Natural killer cell (primary cell): Measurements from ENCODE around the gene MAFG. TPM values are rescaled to one million over a fixed set of nuclear protein-coding genes. Genes with fewer than 3 reads are reported as not detected.
A peak's percentile ranks its signal among the peaks of the same experiment; 100 is the strongest.

Source experiments
- ATAC-seq, 3 donors: fragments of 150-1000 bp in 2 of 3; fragments of 200-7000 bp in 1 of 3; cut with Tn5 transposase; 1 replicate in 1 of 3; 2 replicates in 2 of 3; pipeline ENCODE4 v1.10.0; 2021; ENCODE audit warnings: mild to moderate bottlenecking in 2 of 3, moderate library complexity in 2 of 3
- DNase-seq, 2 donors: peaks; one replicate each; pipeline versions ENCODE4 v3.0.0 to v3.0.0-alpha.2; 2013 to 2021; ENCODE audit warnings: mixed read lengths in 1 of 2
- H3K27ac ChIP-seq: one replicate; pipeline ENCODE4 v1.5.1; 2013; ENCODE audit warnings: mild to moderate bottlenecking, low read length
- H3K27me3 ChIP-seq: one replicate; pipeline ENCODE4 v1.6.1; 2013; ENCODE audit warnings: low read length; ENCODE audit not compliant: control insufficient read depth, insufficient read depth
- H3K36me3 ChIP-seq: one replicate; pipeline ENCODE4 v1.6.1; 2013; ENCODE audit warnings: low read length; ENCODE audit not compliant: control insufficient read depth, insufficient read depth
- H3K4me1 ChIP-seq: one replicate; pipeline ENCODE4 v1.6.1; 2013; ENCODE audit warnings: low read length; ENCODE audit not compliant: control insufficient read depth, insufficient read depth
- H3K4me3 ChIP-seq: one replicate; pipeline ENCODE4 v1.5.1; 2013; ENCODE audit warnings: low read length
- H3K9me3 ChIP-seq: one replicate; pipeline ENCODE4 v1.6.1; 2013; ENCODE audit warnings: low read length; ENCODE audit not compliant: control insufficient read depth, insufficient read depth
- H3K27ac Mint-ChIP-seq, 2 donors: one replicate each; pipeline ENCODE4 v1.8.0; 2022; ENCODE audit warnings: mild to moderate bottlenecking in 2 of 2, mixed read lengths in 2 of 2, moderate library complexity in 1 of 2
- H3K27me3 Mint-ChIP-seq, 2 donors: one replicate each; pipeline ENCODE4 v1.8.0; 2022; ENCODE audit warnings: low read depth in 2 of 2, mixed read lengths in 2 of 2
- H3K36me3 Mint-ChIP-seq: one replicate; pipeline ENCODE4 v1.8.0; 2022; ENCODE audit warnings: mixed read lengths
- H3K4me1 Mint-ChIP-seq, 2 donors: one replicate each; pipeline ENCODE4 v1.8.0; 2022; ENCODE audit warnings: mixed read lengths in 2 of 2
- H3K4me3 Mint-ChIP-seq: one replicate; pipeline ENCODE4 v1.8.0; 2022; ENCODE audit warnings: mild to moderate bottlenecking, moderate library complexity, mixed read lengths
- H3K9me3 Mint-ChIP-seq, 2 donors: one replicate each; pipeline ENCODE4 v1.8.0; 2022; ENCODE audit warnings: mixed read lengths in 2 of 2
- WGBS: methylation state at CpG from one replicate; pipeline ENCODE4 v1.1.7; 2013; ENCODE audit warnings: missing lambda C conversion rate; ENCODE audit not compliant: insufficient coverage; 5-methylcytosine and 5-hydroxymethylcytosine counted together
- intact Hi-C: fragments of 100-400 bp; cut with micrococcal nuclease; formaldehyde crosslinking; loops from one replicate; pipeline ENCODE4 v1.14.2; 2022
- total RNA-seq, 4 donors: library from RNA; stranded (reverse); fragments of 120-200 nt in 1 of 4; gene quantifications; one replicate each; pipeline versions ENCODE4 v1.2.3 to v1.2.4, GENCODE V29; 2013 to 2022
- TF ChIP-seq, protein P1 (sequence below): fragments of 200-600 bp; IDR thresholded peaks from one replicate; pipeline ENCODE4 v1.8.0; 2022; ENCODE audit warnings: antibody characterized with exemption

The MAFG gene
- total RNA-seq, 3 donors from 2014 or later (not counting 1 experiment from before 2014, with no cell fraction given) = 11.9 to 14.6 (median 13.2) TPM

DNA sequence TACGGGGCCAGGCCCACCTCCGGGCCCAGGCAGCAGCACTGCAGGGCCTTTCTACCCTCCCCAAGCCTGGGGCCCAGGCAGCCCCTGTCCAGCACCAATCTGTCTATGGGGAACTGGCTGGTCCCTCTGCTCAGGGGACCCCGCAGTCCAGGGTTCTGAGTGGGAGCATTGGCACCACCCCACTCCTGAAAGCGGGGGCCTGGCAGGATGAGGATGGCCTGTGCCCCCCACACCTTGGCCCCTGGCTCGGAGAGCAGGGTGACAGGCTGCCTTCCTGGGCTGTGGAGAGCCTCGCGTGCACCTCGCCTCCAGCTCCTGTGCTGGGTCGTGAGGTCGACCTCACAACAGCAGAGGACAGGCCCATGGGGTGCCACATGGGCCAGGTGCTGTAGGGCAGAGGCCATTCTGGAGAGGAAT, 24.1 kb downstream of the MAFG start:
- DNase-seq (no peak), ATAC-seq (no peak)
- TF ChIP-seq, protein P1, sequence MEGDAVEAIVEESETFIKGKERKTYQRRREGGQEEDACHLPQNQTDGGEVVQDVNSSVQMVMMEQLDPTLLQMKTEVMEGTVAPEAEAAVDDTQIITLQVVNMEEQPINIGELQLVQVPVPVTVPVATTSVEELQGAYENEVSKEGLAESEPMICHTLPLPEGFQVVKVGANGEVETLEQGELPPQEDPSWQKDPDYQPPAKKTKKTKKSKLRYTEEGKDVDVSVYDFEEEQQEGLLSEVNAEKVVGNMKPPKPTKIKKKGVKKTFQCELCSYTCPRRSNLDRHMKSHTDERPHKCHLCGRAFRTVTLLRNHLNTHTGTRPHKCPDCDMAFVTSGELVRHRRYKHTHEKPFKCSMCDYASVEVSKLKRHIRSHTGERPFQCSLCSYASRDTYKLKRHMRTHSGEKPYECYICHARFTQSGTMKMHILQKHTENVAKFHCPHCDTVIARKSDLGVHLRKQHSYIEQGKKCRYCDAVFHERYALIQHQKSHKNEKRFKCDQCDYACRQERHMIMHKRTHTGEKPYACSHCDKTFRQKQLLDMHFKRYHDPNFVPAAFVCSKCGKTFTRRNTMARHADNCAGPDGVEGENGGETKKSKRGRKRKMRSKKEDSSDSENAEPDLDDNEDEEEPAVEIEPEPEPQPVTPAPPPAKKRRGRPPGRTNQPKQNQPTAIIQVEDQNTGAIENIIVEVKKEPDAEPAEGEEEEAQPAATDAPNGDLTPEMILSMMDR = no peak
- H3K27me3 Mint-ChIP-seq = peaks cover 7 to 8% of the 10 kb centered on the region in 2 donors
- WGBS = 99% methylated on average over 10 of the region's 10 CpGs
- no peaks in the 10 kb centered on the region for H3K36me3 Mint-ChIP-seq
- Histone ChIP-seq H3K27me3 (peaks cover 8% of the 10 kb centered on the region), H3K4me1 (peaks cover 5% of the 10 kb centered on the region), H3K36me3 (peaks cover 30% of the 10 kb centered on the region), H3K4me3 (no peak overlapping the region), H3K27ac (no peak overlapping the region), H3K9me3 (no peaks in the 10 kb centered on the region)
- no peaks in the 10 kb centered on the region for H3K4me1 Mint-ChIP-seq
- H3K4me3 Mint-ChIP-seq = no peak overlapping the region
- H3K27ac Mint-ChIP-seq = no peak overlapping the region
- intact Hi-C loops = no loop called here
- no peaks in the 10 kb centered on the region for H3K9me3 Mint-ChIP-seq

DNA sequence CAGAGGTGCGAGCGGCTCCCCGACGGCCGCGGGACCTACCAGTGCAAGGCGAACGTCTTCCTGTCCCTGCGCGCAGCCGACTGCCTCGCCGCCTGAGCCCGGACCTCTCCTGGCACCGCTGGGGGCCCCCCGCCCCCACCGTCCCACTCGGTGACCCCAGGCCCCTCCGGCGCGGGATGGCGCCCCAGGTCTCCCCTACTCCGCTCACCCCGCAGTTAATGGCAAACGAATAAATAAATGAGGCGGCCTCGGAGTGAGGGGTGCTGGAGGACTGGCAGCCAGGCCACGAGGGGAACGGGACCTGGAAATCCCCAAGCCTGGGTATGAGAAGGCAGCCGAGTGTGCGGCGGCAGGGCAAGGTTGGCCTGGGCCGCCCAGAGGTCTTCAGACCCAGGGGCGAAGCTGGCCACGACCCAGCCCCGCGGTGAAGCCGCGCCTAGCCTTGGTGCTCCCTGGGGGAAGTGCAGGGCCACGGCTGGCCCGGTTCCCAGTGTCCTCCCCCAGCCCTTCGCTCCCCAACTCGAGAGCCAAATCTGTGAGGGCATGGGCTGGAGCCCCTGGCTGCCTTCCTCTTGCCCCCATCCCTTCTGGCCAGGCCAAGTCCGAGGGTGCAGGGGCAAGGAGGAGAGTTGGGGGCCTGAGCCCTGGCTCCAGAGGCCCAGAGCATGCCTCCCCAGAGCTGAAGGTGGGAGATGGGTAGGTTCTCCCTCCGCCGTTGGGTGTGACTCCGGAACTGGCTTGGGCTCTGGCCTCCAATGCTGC, 24.7 kb downstream of the MAFG start:
- peaks cover 29% of the 10 kb centered on the region for H3K36me3 ChIP-seq
- intact Hi-C loops = no loop called here
- peak overlapping the region; percentile 42 for H3K4me3 Mint-ChIP-seq
- no peak overlapping the region for H3K4me3 ChIP-seq
- H3K27ac ChIP-seq = no peak overlapping the region
- peaks cover 7 to 8% of the 10 kb centered on the region in 2 donors for H3K27me3 Mint-ChIP-seq
- H3K9me3 Mint-ChIP-seq = no peaks in the 10 kb centered on the region
- H3K9me3 ChIP-seq = no peaks in the 10 kb centered on the region
- no peak overlapping the region for H3K27ac Mint-ChIP-seq
- H3K36me3 Mint-ChIP-seq = no peaks in the 10 kb centered on the region
- DNase-seq (no peak), ATAC-seq (peak in 2 of 3 donors; percentile 44 to 52)
- H3K27me3 ChIP-seq = peaks cover 8% of the 10 kb centered on the region
- TF ChIP-seq, protein P1 = no peak
- WGBS = 42% methylated on average over 47 of the region's 47 CpGs
- H3K4me1 Mint-ChIP-seq = no peaks in the 10 kb centered on the region
- H3K4me1 ChIP-seq = peaks cover 5% of the 10 kb centered on the region

DNA sequence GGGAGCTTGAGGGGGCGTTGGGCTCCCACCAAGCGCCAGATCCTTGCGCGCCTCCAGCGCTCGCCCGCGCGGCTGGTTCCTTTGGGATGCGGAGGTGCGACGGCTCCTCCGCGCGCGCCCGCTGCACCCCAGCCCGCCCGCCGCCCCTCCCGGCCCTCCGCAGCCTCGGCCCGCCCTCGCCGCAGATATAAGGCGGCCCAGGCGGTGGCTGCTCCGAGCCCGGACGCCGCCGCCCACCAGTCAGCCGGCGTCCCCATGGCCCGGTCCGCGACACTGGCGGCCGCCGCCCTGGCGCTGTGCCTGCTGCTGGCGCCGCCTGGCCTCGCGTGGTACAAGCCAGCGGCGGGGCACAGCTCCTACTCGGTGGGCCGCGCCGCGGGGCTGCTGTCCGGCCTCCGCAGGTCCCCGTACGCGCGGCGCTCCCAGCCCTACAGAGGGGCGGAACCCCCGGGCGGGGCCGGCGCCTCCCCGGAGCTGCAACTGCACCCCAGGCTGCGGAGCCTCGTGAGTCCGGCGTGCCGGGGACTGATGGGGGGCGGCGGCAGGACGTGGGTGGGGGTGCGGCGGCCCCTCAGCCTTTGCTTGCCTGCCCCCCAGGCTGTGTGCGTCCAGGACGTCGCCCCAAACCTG, 25.4 kb downstream of the MAFG start, which contains the start of gene NPB:
NPB (plus strand) TSS at position 216 of the 630 bp plus-strand sequence; CDS start at position 256, 40 bp downstream.
- H3K27me3 Mint-ChIP-seq = peaks cover 7 to 8% of the 10 kb centered on the region in 2 donors
- Histone ChIP-seq H3K27me3 (peaks cover 8% of the 10 kb centered on the region), H3K27ac (no peak within 1 kb of the TSS), H3K4me3 (no peak within 1 kb of the TSS), H3K36me3 (peaks cover 22% of the 10 kb centered on the region), H3K4me1 (peaks cover 5% of the 10 kb centered on the region), H3K9me3 (no peaks in the 10 kb centered on the region)
- ATAC-seq (peak; percentile 38 to 70 (median 69)), DNase-seq (peak in 1 of 2 donors; percentile 33)
- H3K36me3 Mint-ChIP-seq = no peaks in the 10 kb centered on the region
- WGBS = 2% methylated on average over 79 of the region's 79 CpGs
- peak within 1 kb of the TSS; percentile 42 for H3K4me3 Mint-ChIP-seq
- TF ChIP-seq, protein P1 = no peak
- H3K9me3 Mint-ChIP-seq = no peaks in the 10 kb centered on the region
- intact Hi-C loops = no loop called here
- no peak within 1 kb of the TSS for H3K27ac Mint-ChIP-seq
- H3K4me1 Mint-ChIP-seq = no peaks in the 10 kb centered on the region
